Embryonic facial prominence (tissue), 1 donor: Measurements from ENCODE around the gene HNRNPC.

Experiments used
- DNase-seq: peaks from one replicate; pipeline ENCODE4 v3.0.0-alpha.2; 2016; ENCODE audit errors: extremely low spot score

The HNRNPC gene

GRCh38 chr14:21211509-21211908, 57.7 kb downstream of the HNRNPC start:
- DNase-seq = no peak

DNA sequence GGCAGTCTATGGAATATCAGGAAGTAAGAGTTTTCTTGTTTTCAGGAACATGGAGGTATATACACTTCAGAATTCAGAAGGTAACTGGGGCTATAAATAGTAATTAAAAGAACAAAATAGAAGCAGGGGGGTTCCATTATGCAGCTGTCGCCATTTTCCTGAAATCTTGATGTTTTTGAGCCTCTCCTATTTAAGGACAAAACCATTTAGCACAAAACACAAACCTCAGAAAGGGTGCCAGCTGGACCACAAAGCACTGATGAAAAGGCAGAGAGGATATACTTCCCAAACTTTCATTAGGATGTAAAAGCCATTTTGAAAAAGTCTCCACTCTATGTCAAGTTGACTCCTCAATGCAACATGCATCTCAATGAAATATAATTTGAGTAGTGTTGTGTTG, 59.2 kb downstream of the HNRNPC start:
- DNase-seq = no peak

DNA sequence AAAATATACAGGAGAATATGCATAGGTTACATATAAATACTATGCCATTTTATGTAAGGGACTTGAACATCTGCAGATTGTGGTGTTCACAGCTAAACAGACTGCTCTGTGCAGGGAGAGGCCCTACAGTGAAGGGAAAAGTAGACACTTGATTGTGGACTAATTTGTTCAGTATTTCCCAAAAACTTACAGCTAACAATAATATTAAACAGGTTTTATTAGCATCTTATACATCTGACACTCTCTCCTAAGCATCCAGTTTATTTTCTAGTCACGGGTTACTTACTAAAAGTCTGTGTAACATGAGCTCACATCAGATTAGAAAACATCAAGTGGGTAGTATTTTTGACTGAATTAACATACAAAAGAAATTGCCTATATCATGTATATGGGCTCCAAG, 60.1 kb downstream of the HNRNPC start:
- no peak for DNase-seq

- no peak for DNase-seq
Observed at GRCh38 chr14:21208554-21208953, 60.7 kb downstream of the HNRNPC start.

DNA sequence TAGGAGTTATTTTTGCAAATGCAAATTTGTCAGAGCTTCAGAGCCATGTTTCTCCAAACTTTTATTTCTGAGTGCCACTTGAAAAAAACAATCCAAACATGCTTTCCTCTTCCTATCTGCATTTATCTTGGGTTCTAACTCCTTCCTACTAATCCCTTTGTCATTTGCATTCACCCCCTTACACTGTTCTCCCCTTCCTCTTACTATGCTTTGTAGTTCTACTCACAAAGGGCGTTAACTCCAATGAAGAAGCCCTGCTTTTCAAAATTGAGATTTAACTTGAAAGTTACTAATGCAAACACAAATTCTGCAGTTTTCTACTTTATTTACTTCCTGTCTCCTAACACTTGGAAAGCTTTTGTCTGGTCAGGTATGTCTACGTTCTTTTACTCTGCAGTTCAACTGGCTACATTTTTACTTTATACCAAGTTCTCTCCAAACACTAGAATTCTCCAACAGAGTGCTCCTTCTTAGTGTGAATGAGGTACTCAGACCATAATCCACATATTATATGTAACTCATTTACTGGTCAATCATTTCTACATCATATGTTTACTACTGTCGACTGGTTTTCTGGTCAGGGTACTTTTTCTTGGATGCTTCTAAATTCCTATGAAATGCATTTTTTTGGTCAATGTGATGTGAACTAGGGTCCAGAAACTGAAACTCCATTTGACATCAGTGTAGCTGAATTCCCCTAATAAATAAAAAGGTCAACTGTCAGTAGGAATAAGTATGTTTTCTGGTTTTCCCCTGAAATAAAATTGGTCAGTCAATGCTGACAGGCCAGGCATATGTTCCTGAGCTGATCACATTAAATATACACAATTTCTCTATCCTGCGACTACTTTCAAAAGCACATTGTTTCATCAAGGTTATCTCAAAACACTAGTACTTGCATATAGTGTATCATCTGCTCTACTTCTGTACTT, 62.2 kb downstream of the HNRNPC start:
- no peak for DNase-seq

DNA sequence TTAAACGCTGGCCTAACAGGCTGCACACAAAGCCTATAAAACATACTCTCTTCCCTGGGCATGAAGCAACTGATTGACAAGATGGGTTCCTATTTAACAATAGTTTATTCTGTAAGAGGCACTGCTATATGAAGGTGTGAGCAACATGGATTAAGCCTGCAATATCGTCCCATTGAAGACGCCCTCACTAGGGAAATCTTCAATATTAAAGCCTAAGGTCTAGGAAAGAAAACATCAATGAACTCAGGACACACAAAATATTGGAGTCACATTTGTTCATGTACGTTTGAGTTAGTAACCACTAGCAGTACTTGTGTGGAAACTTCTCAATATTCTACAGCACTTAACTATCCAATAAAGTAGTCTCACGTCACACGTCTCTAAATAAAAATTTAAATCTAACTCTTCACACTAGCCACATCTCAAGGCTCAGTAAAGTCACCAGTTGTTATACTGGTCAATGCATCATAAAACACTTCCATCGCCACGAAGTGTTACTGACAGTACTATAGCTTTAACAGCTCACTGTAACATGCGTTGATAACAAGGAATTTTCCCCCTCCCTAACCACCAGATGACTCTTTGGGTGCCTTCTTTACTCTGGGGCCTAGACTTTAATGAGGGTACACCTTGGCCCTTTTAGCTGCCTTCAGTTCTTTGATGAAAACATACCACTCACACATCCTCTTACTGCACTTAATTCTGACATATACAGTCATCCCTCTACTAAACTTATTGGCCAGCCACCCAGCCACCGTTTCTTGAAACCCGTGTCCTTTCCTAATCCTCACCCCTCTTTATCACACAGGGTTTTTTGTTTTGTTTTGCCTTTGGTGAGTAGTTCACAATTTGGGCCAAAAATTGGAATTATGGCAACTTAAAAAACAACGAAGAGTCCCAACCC, 63.3 kb downstream of the HNRNPC start:
- DNase-seq = no peak

GRCh38 chr14:21205026-21205677, 64.1 kb downstream of the HNRNPC start:
- DNase-seq = no peak

- DNase-seq = no peak
Observed at GRCh38 chr14:21204167-21205025, 64.8 kb downstream of the HNRNPC start.

GRCh38 chr14:21203470-21204166, 65.6 kb downstream of the HNRNPC start:
- no peak for DNase-seq

GRCh38 chr14:21202463-21203358, 66.5 kb downstream of the HNRNPC start:
- DNase-seq = no peak

DNA sequence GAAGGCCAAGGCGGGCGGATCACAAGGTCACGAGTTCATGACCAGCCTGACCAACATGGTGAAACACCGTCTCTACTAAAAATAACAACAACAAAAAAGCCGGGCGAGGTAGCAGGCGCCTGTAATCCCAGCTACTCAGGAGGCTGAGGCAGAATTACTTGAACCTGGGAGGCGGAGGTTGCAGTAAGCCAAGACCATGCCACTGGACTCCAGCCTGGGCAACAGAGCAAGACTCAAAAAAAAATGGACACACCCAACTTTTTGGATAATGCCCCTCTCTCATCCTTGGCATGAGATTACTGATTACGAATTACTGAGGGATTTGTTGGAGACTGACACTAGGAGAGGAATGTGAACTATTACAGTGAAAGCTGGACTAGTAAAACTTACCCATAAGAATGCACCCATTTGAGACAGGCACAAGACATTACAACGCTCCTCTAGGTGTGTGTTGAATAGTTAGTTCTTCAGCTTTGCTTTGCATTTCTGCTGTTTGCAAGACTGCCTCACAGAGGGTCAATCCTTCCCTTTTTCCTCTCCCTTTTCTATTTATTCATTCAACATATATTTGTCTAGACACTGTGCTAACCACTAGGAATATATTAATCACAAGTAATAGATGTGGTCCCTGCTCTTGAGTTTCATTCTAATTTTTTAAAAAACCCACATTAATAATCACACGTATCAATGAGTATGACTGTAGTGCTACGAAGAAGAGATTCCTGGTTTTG, 67.3 kb downstream of the HNRNPC start:
- DNase-seq = no peak

DNA sequence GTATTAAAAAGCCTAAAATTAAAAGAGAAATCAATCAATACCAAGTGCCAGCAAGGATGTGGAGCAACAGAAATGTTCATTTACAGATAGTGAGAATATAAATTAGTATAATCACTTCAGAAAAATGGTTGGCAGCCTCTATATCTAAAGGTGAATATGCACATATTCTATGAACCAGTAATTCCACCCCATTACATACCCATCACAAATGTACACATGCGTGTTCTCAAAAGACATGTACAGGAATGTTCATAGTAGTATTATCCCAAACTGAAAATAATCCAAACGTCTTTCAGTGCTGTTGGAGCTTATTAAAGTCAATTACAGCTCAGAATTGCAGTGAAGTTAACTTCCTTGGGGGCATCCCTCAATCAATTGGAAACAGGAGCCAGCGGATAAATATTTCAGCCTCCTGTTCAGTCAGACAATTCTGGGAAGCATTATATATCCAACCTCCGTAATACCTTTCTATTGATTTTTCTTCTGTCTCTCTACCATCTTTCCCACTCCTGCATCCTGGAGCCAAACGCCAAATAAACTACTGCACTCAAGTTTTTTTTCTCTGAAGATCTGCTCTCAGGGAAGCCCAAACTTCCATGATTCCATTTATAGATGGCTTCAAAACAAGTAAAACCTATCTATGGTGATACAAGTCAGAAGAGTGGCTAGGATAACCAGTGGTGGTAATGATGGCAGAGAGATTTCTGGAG, 68.3 kb downstream of the HNRNPC start:
- DNase-seq = no peak

DNA sequence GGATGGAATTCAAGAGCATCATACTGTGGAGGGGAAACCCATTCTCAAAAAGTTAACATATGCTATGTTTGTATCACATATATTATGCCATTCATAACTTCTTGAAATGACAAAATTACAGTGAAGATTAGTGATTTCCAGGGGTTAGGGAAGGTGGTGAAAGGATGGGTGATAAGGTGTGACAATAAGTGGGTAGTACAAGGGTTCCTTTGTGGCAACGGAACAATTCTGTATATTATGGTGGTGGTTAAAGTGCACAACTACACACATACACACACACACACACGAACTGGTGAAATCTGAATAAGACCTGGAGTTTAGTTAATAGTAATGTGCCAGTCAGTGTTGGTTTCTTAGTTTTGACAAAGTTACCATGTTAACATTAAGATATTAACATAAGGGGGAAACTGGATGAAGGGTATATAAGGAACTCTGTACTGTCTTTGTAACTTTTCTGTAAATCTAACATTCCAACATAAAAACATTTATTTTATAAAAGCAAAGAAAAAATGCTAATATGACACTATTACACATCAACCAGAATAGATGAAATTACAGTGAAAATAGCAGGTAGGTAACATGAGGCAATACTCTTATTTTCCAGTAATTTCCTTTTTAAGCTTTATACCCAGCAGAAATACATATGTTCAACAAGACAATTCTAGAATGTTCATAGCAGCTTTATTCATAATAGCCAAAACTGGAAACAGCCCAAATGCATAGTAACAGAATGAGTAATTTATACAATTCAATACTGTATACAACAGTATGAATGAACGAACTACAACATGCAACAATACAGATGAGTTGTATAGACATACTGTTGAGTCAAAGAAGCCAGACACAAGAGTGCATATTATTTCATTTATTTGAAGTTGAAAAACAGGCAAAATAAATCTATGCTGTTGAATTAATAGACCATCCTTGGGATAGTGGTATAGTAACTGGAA, 69.4 kb downstream of the HNRNPC start:
- DNase-seq = no peak

DNA sequence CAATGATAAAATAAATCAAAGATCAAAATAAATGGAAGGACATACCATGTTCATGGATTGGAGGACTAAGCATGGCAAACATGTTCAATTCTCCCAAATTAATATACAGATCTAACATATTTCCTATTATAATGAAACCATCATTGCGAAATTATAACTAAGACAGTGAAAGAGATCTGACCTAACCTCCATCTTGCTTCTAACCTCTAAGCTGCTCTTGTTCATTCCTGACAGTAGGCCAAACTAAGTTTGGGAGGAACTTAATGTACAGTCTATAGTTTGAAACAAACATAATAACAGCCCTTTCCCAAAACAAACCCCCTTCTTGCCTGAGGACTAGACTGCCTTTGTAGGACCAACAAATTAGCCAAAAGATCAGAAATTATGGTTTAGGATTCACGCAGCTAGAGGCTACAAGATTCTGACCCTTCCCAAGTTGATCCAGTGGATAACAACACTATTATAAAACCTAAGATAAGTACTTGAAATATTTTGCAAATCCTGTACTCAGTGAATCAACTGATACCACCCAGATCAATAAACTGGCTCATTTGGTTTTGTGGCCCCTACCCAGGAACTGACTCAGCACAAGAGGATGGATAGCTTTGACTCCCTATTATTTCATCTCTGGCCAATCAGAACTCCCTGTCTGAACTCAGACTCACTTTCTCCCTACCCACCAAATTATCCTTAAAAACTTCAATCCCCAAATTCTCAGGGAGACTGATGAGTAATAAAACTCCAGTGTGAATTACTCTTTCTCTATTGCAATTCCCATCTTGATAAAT, 71.6 kb downstream of the HNRNPC start:
- no peak for DNase-seq

- DNase-seq = no peak
Observed at GRCh38 chr14:21194597-21194996, 74.6 kb downstream of the HNRNPC start.

GRCh38 chr14:21192875-21193535, 76.2 kb downstream of the HNRNPC start:
- DNase-seq = no peak
